ENCODE measurements around the gene ASTN2. TPM values are rescaled to one million over a fixed set of nuclear protein-coding genes. Genes with fewer than 3 reads are reported as not detected.
A peak's percentile ranks its signal among the peaks of the same experiment; 100 is the strongest.

ASTN2 gene
- polyA plus RNA-seq, 2 donors, result 0.26 to 0.35 TPM

- H3K27ac ChIP-seq (ENCODE audit: low read depth in 2 of 2, low read length in 1 of 2), result no peak overlapping the region
- H3K27me3 ChIP-seq (ENCODE audit: control insufficient read depth in 1 of 2, insufficient read depth in 2 of 2, low read length in 2 of 2), result peaks cover 9 to 19% of the 10 kb centered on the region in 2 donors
- no peaks in the 10 kb centered on the region for H3K9me3 ChIP-seq (ENCODE audit: control insufficient read depth in 2 of 2, insufficient read depth in 1 of 2, low read depth in 1 of 2, low read length in 1 of 2)
- WGBS, 2 donors, result 88 to 97% methylated on average over 1 of the region's 1 CpG
- no peaks in the 10 kb centered on the region for H3K36me3 ChIP-seq (ENCODE audit: control insufficient read depth in 2 of 2, insufficient read depth in 2 of 2, low read length in 1 of 2)
- peaks cover 0 to 9% of the 10 kb centered on the region in 2 donors for H3K4me1 ChIP-seq (ENCODE audit: control insufficient read depth in 2 of 2, insufficient read depth in 2 of 2, low read length in 1 of 2)
- no peak overlapping the region for H3K4me3 ChIP-seq (ENCODE audit: low read depth in 1 of 2, low read length in 2 of 2)
Measured at GRCh38 chr9:117418111-117418510, 3.3 kb upstream of the ASTN2 start.

DNA sequence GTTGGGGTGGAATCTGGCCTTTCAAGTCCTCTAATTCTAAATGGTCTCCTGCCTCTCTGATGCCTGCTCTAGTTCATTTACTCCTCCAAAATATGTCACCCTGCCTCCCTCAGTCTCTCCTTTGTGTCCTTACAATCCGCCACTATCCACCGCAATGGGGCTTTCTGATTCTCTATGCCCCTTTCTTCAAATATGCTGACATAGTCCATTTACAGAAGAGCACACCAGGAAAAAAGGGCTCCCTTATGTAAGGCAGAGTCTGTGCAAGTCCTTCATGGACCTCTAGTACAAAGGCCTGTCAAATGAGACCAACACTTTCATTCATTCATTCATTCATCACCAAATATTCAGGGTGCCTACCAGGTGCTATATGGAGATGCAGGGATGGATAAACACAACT, 2.0 kb upstream of the ASTN2 start:
- H3K4me1 ChIP-seq (ENCODE audit: control insufficient read depth in 2 of 2, insufficient read depth in 2 of 2, low read length in 1 of 2), result peaks cover 0 to 9% of the 10 kb centered on the region in 2 donors
- H3K4me3 ChIP-seq (ENCODE audit: low read depth in 1 of 2, low read length in 2 of 2), result no peak overlapping the region
- H3K27ac ChIP-seq (ENCODE audit: low read depth in 2 of 2, low read length in 1 of 2), result no peak overlapping the region
- H3K36me3 ChIP-seq (ENCODE audit: control insufficient read depth in 2 of 2, insufficient read depth in 2 of 2, low read length in 1 of 2), result no peaks in the 10 kb centered on the region
- H3K27me3 ChIP-seq (ENCODE audit: control insufficient read depth in 1 of 2, insufficient read depth in 2 of 2, low read length in 2 of 2), result peaks cover 9 to 21% of the 10 kb centered on the region in 2 donors
- H3K9me3 ChIP-seq (ENCODE audit: control insufficient read depth in 2 of 2, insufficient read depth in 1 of 2, low read depth in 1 of 2, low read length in 1 of 2), result no peaks in the 10 kb centered on the region
- WGBS, 2 donors, result 92 to 94% methylated on average over 2 of the region's 2 CpGs

- H3K9me3 ChIP-seq (ENCODE audit: control insufficient read depth in 2 of 2, insufficient read depth in 1 of 2, low read depth in 1 of 2, low read length in 1 of 2), result no peaks in the 10 kb centered on the region
- H3K27me3 ChIP-seq (ENCODE audit: control insufficient read depth in 1 of 2, insufficient read depth in 2 of 2, low read length in 2 of 2), result peaks cover 9 to 21% of the 10 kb centered on the region in 2 donors
- no peaks in the 10 kb centered on the region for H3K36me3 ChIP-seq (ENCODE audit: control insufficient read depth in 2 of 2, insufficient read depth in 2 of 2, low read length in 1 of 2)
- WGBS, 2 donors, result 7 to 10% methylated on average over 13 of the region's 13 CpGs
- H3K4me1 ChIP-seq (ENCODE audit: control insufficient read depth in 2 of 2, insufficient read depth in 2 of 2, low read length in 1 of 2), result peaks cover 0 to 9% of the 10 kb centered on the region in 2 donors
- H3K4me3 ChIP-seq (ENCODE audit: low read depth in 1 of 2, low read length in 2 of 2), result no peak overlapping the region
- H3K27ac ChIP-seq (ENCODE audit: low read depth in 2 of 2, low read length in 1 of 2), result no peak overlapping the region
Measured at GRCh38 chr9:117415358-117415914, 579 bp upstream of the ASTN2 start.

DNA sequence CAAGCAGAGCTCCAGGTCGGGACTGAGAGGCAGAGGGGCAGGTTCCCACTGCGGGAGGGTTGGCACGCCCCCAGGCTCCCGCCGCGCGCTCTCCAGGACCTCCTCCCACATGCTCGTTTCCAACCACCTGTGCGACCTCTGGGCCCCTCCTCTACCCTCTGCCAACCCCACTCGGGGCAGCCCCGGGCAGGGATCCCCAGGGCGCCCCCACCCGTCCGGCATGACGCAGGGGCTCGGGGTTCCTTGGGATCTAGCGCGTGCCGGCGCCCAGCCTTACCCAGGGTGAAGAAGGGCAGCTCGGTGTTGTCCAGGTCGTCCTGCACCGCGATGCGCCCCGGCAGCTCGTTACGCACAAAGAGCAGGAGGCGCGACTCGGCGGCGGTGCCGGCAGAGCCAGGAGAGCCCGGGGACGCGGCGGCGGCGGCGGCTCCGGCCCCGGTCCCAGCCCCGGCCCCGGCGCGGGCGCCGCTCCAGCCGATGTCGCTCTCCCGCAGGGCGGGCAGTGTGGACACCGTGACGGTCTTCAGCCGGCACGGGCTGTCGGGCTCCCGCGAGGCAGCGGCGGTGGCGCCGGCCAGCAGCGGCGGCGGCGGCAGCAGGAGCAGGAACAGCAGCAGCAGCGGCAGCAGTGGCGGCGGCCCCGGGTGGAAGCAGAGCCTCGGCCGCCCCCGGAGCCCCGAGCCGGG, 494 bp downstream of the ASTN2 start:
- Histone ChIP-seq H3K27ac (ENCODE audit: low read depth in 2 of 2, low read length in 1 of 2) (no peak overlapping the region), H3K4me3 (ENCODE audit: low read depth in 1 of 2, low read length in 2 of 2) (peak overlapping the region; percentile 42 to 54), H3K4me1 (ENCODE audit: control insufficient read depth in 2 of 2, insufficient read depth in 2 of 2, low read length in 1 of 2) (peaks cover 0 to 9% of the 10 kb centered on the region in 2 donors), H3K9me3 (ENCODE audit: control insufficient read depth in 2 of 2, insufficient read depth in 1 of 2, low read depth in 1 of 2, low read length in 1 of 2) (no peaks in the 10 kb centered on the region), H3K27me3 (ENCODE audit: control insufficient read depth in 1 of 2, insufficient read depth in 2 of 2, low read length in 2 of 2) (peaks cover 9 to 21% of the 10 kb centered on the region in 2 donors), H3K36me3 (ENCODE audit: control insufficient read depth in 2 of 2, insufficient read depth in 2 of 2, low read length in 1 of 2) (no peaks in the 10 kb centered on the region)
- WGBS, 2 donors, result 1 to 2% methylated on average over 55 to 77 of the region's 77 CpGs

GRCh38 chr9:117413346-117414219, 1.3 kb downstream of the ASTN2 start:
- peaks cover 0 to 9% of the 10 kb centered on the region in 2 donors for H3K4me1 ChIP-seq (ENCODE audit: control insufficient read depth in 2 of 2, insufficient read depth in 2 of 2, low read length in 1 of 2)
- H3K27me3 ChIP-seq (ENCODE audit: control insufficient read depth in 1 of 2, insufficient read depth in 2 of 2, low read length in 2 of 2), result peaks cover 9 to 21% of the 10 kb centered on the region in 2 donors
- 2 to 4% methylated on average over 51 of the region's 51 CpGs for WGBS, 2 donors
- H3K27ac ChIP-seq (ENCODE audit: low read depth in 2 of 2, low read length in 1 of 2), result no peak overlapping the region
- peak overlapping the region; percentile 25 to 54 for H3K4me3 ChIP-seq (ENCODE audit: low read depth in 1 of 2, low read length in 2 of 2)
- no peaks in the 10 kb centered on the region for H3K36me3 ChIP-seq (ENCODE audit: control insufficient read depth in 2 of 2, insufficient read depth in 2 of 2, low read length in 1 of 2)
- no peaks in the 10 kb centered on the region for H3K9me3 ChIP-seq (ENCODE audit: control insufficient read depth in 2 of 2, insufficient read depth in 1 of 2, low read depth in 1 of 2, low read length in 1 of 2)

DNA sequence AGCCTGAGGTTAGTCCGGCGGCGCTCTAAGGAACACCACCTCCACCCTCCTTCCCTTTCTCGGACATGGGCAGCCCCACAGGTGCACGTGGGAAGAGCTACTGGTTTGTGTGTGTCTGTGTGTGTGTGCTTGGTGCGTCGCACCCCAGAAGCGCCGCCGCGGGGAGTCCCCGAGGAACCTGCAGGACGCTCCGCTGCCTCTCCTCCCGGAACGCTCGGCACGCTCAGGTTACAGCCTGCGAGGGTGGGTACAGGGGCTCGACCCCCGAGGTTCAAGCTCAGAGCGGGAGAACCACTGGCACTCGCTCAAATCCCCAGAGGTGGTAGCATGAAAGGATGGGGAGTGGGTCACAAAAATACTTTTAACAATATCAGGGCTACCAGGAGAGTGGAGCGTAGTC, 2.0 kb downstream of the ASTN2 start:
- Histone ChIP-seq H3K4me1 (ENCODE audit: control insufficient read depth in 2 of 2, insufficient read depth in 2 of 2, low read length in 1 of 2) (peaks cover 0 to 9% of the 10 kb centered on the region in 2 donors), H3K27ac (ENCODE audit: low read depth in 2 of 2, low read length in 1 of 2) (no peak overlapping the region), H3K27me3 (ENCODE audit: control insufficient read depth in 1 of 2, insufficient read depth in 2 of 2, low read length in 2 of 2) (peaks cover 9 to 21% of the 10 kb centered on the region in 2 donors), H3K36me3 (ENCODE audit: control insufficient read depth in 2 of 2, insufficient read depth in 2 of 2, low read length in 1 of 2) (no peaks in the 10 kb centered on the region), H3K9me3 (ENCODE audit: control insufficient read depth in 2 of 2, insufficient read depth in 1 of 2, low read depth in 1 of 2, low read length in 1 of 2) (no peaks in the 10 kb centered on the region), H3K4me3 (ENCODE audit: low read depth in 1 of 2, low read length in 2 of 2) (no peak overlapping the region)
- WGBS, 2 donors, result 15 to 19% methylated on average over 22 to 24 of the region's 24 CpGs

DNA sequence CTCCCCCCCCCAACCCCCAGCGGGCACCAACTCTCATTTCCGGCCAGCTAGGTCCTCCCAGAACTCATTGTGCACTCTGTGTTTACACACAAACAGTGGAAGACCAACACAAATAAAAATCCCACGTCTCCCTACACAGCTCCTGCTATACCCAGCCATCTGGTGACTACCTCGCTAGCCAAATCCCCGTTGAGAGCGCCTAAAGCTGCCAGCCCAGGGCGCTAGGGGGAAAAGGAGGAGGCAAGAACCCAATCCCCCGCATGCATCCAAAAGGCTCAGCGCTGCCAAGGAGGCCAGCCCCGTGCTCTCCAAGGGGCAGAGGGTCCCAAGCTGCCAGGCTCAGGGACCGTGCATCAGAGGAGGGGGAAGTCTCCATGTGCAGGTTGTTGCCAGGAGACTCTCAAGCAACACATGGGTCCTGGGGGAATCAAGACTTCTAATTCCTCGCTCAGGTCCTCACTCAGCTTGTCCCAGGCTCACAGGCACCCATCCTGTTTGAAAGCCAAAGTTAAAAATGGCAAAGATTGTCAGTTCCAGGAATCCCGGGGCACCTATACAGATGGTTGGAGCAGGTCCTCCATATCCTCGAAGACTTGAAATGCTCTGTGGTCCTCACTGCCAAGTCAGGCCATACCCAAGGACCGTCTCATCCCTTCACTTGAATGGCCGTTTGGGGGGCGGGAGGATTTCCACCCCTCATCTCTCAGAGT, 2.7 kb downstream of the ASTN2 start:
- H3K4me3 ChIP-seq (ENCODE audit: low read depth in 1 of 2, low read length in 2 of 2), result no peak overlapping the region
- WGBS, 2 donors, result 40 to 57% methylated on average over 17 of the region's 17 CpGs

DNA sequence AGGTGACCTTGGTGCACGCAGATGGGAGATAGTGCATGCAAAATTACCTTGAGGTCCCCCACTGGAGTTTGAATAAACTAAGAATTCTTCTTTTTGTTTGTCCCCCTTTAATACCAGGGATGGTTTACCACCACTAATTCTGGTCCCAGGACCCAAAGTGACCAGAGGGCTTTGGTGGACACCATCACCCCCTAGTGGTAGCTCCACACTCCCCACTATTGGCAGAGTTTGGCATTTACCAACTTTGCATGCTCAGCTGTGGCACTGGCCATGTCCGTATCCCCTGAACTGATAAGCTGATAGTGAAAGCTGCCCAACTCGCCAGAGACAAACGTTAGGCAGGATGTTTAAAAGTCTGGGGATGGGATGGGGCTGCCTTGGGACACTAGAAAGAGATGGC, 3.3 kb downstream of the ASTN2 start:
- Histone ChIP-seq H3K4me1 (ENCODE audit: control insufficient read depth in 2 of 2, insufficient read depth in 2 of 2, low read length in 1 of 2) (peaks cover 0 to 9% of the 10 kb centered on the region in 2 donors), H3K36me3 (ENCODE audit: control insufficient read depth in 2 of 2, insufficient read depth in 2 of 2, low read length in 1 of 2) (no peaks in the 10 kb centered on the region), H3K27ac (ENCODE audit: low read depth in 2 of 2, low read length in 1 of 2) (no peak overlapping the region), H3K4me3 (ENCODE audit: low read depth in 1 of 2, low read length in 2 of 2) (no peak overlapping the region), H3K27me3 (ENCODE audit: control insufficient read depth in 1 of 2, insufficient read depth in 2 of 2, low read length in 2 of 2) (peaks cover 9 to 21% of the 10 kb centered on the region in 2 donors), H3K9me3 (ENCODE audit: control insufficient read depth in 2 of 2, insufficient read depth in 1 of 2, low read depth in 1 of 2, low read length in 1 of 2) (no peaks in the 10 kb centered on the region)
- 19 to 40% methylated on average over 4 of the region's 4 CpGs for WGBS, 2 donors

More for the DNA sequence above, 2.7 kb downstream of the ASTN2 start:
- Histone ChIP-seq H3K9me3 (ENCODE audit: control insufficient read depth in 2 of 2, insufficient read depth in 1 of 2, low read depth in 1 of 2, low read length in 1 of 2) (no peaks in the 10 kb centered on the region), H3K27ac (ENCODE audit: low read depth in 2 of 2, low read length in 1 of 2) (no peak overlapping the region), H3K27me3 (ENCODE audit: control insufficient read depth in 1 of 2, insufficient read depth in 2 of 2, low read length in 2 of 2) (peaks cover 9 to 21% of the 10 kb centered on the region in 2 donors), H3K4me1 (ENCODE audit: control insufficient read depth in 2 of 2, insufficient read depth in 2 of 2, low read length in 1 of 2) (peaks cover 0 to 9% of the 10 kb centered on the region in 2 donors), H3K36me3 (ENCODE audit: control insufficient read depth in 2 of 2, insufficient read depth in 2 of 2, low read length in 1 of 2) (no peaks in the 10 kb centered on the region)

- no peaks in the 10 kb centered on the region for H3K36me3 ChIP-seq (ENCODE audit: control insufficient read depth in 2 of 2, insufficient read depth in 2 of 2, low read length in 1 of 2)
- H3K9me3 ChIP-seq (ENCODE audit: control insufficient read depth in 2 of 2, insufficient read depth in 1 of 2, low read depth in 1 of 2, low read length in 1 of 2), result no peaks in the 10 kb centered on the region
- H3K27ac ChIP-seq (ENCODE audit: low read depth in 2 of 2, low read length in 1 of 2), result no peak overlapping the region
- H3K4me3 ChIP-seq (ENCODE audit: low read depth in 1 of 2, low read length in 2 of 2), result no peak overlapping the region
- peaks cover 4 to 6% of the 10 kb centered on the region in 2 donors for H3K27me3 ChIP-seq (ENCODE audit: control insufficient read depth in 1 of 2, insufficient read depth in 2 of 2, low read length in 2 of 2)
- WGBS, 2 donors, result 69 to 75% methylated on average over 5 of the region's 5 CpGs
- H3K4me1 ChIP-seq (ENCODE audit: control insufficient read depth in 2 of 2, insufficient read depth in 2 of 2, low read length in 1 of 2), result peaks cover 0 to 4% of the 10 kb centered on the region in 2 donors
Measured at GRCh38 chr9:117409321-117409720, 5.5 kb downstream of the ASTN2 start.

Data from esophagus (tissue), 2 donors.